WTC11 (cell line): ENCODE measurements around the gene PTPMT1. TPM values are rescaled to one million over a fixed set of nuclear protein-coding genes. Genes with fewer than 3 reads are reported as not detected.
A peak's percentile ranks its signal among the peaks of the same experiment; 100 is the strongest.
"Not testable (repeated sequence)": the region's sequence is repeated elsewhere in the genome, so short reads cannot be mapped to it uniquely, and the experiment has no call there.

ENCODE experiments used
- ATAC-seq: fragments of 200-7000 bp; cut with Tn5 transposase; 2 replicates; pipeline ENCODE4 v1.10.0; 2021; ENCODE audit warnings: mild to moderate bottlenecking, moderate library complexity
- CTCF ChIA-PET: fragments of 300-600 bp; sonication (Branson Sonifier 250); formaldehyde crosslinking; loops from one replicate; lab custom pipeline; 2021; ENCODE audit warnings: antibody characterized with exemption; lab: Charles Lee
- POLR2A ChIA-PET: fragments of 350-600 bp; sonication (Branson Sonifier 250); formaldehyde crosslinking; loops from one replicate; lab custom pipeline; 2021; ENCODE audit warnings: antibody characterized with exemption; lab: Charles Lee
- DNase-seq: peaks from one replicate; pipeline ENCODE4 v3.0.0; 2021; ENCODE audit warnings: low spot score
- H3K27ac Mint-ChIP-seq: 2 replicates; pipeline ENCODE4 v1.8.0; 2021; ENCODE audit warnings: mixed read lengths
- H3K27me3 Mint-ChIP-seq: 2 replicates; pipeline ENCODE4 v1.8.0; 2021; ENCODE audit warnings: low read depth, mild to moderate bottlenecking, moderate library complexity, mixed read lengths
- H3K36me3 Mint-ChIP-seq: 2 replicates; pipeline ENCODE4 v1.8.0; 2021; ENCODE audit warnings: mixed read lengths
- H3K4me1 Mint-ChIP-seq: 2 replicates; pipeline ENCODE4 v1.8.0; 2022; ENCODE audit warnings: mixed read lengths
- H3K4me3 Mint-ChIP-seq: 2 replicates; pipeline ENCODE4 v1.8.0; 2021; ENCODE audit warnings: mild to moderate bottlenecking, moderate library complexity, mixed read lengths
- H3K9me3 Mint-ChIP-seq: 2 replicates; pipeline ENCODE4 v1.8.0; 2021; ENCODE audit warnings: mixed read lengths
- ARID4B ChIP-seq: sonication (generic); formaldehyde crosslinking; IDR thresholded peaks from 2 replicates; pipeline ENCODE4 v1.8.0; 2023; ENCODE audit warnings: missing genetic modification reagents, mild to moderate bottlenecking, borderline replicate concordance
- ESRRA ChIP-seq: sonication (generic); formaldehyde crosslinking; IDR thresholded peaks from 2 replicates; pipeline ENCODE4 v1.8.1; 2022; ENCODE audit warnings: mild to moderate bottlenecking, missing genetic modification reagents, borderline replicate concordance
- FOXJ3 ChIP-seq: sonication (generic); formaldehyde crosslinking; IDR thresholded peaks from 2 replicates; pipeline ENCODE4 v1.9.0; 2021; ENCODE audit warnings: missing genetic modification reagents, mild to moderate bottlenecking, borderline replicate concordance
- GABPB1 ChIP-seq: sonication (generic); formaldehyde crosslinking; IDR thresholded peaks from 2 replicates; pipeline ENCODE4 v1.8.1; 2023; ENCODE audit warnings: mild to moderate bottlenecking, missing genetic modification reagents
- IRF1 ChIP-seq: sonication (generic); formaldehyde crosslinking; IDR thresholded peaks from 2 replicates; pipeline ENCODE4 v1.8.0; 2023; ENCODE audit warnings: missing genetic modification reagents
- JUN ChIP-seq: sonication (generic); formaldehyde crosslinking; IDR thresholded peaks from 2 replicates; pipeline ENCODE4 v1.8.0; 2023; ENCODE audit warnings: mild to moderate bottlenecking, missing genetic modification reagents
- NR3C1 ChIP-seq: sonication (generic); formaldehyde crosslinking; conservative IDR thresholded peaks from 2 replicates; pipeline ENCODE4 v1.8.1; 2023; ENCODE audit warnings: low read depth, mild to moderate bottlenecking, missing genetic modification reagents
- OVOL2 ChIP-seq: fragments of 250-450 bp; sonication (Bioruptor Pico); IDR thresholded peaks from 2 replicates; pipeline ENCODE4 v1.9.0; 2021; ENCODE audit warnings: mild to moderate bottlenecking, borderline replicate concordance
- RORB ChIP-seq: fragments of 250-450 bp; sonication (Bioruptor Pico); IDR thresholded peaks from 2 replicates; pipeline ENCODE4 v1.9.0; 2021; ENCODE audit warnings: mild to moderate bottlenecking
- ZNF219 ChIP-seq: sonication (generic); formaldehyde crosslinking; IDR thresholded peaks from 2 replicates; pipeline ENCODE4 v1.8.0; 2023; ENCODE audit warnings: missing genetic modification reagents, mild to moderate bottlenecking, borderline replicate concordance
- ZNF232 ChIP-seq: sonication (generic); formaldehyde crosslinking; IDR thresholded peaks from 2 replicates; pipeline ENCODE4 v1.8.0; 2022; ENCODE audit warnings: mild to moderate bottlenecking, missing genetic modification reagents
- ZNF263 ChIP-seq: sonication (generic); formaldehyde crosslinking; IDR thresholded peaks from 2 replicates; pipeline ENCODE4 v1.8.1; 2022; ENCODE audit warnings: low read depth, mild to moderate bottlenecking, moderate library complexity, missing genetic modification reagents
- ZSCAN18 ChIP-seq: fragments of 250-450 bp; sonication (Bioruptor Pico); IDR thresholded peaks from 2 replicates; pipeline ENCODE4 v2.1.2; 2022; ENCODE audit warnings: mild to moderate bottlenecking, moderate library complexity
- total RNA-seq: library from RNA; stranded (reverse); gene quantifications from 3 replicates; pipeline ENCODE4 v1.2.3, GENCODE V29; 2021

PTPMT1 gene
- total RNA-seq, 1 experiment from 2014 or later = 49.5 TPM

- TF ChIP-seq ZSCAN18 = no peak
- TF ChIP-seq IRF1 (CRISPR knock-in tag) = no peak
- TF ChIP-seq ESRRA (CRISPR knock-in tag) = no peak
- no peak for TF ChIP-seq JUN (CRISPR knock-in tag)
- no peak for TF ChIP-seq ARID4B (CRISPR knock-in tag)
- no peak for TF ChIP-seq ZNF232 (CRISPR knock-in tag)
These were observed 41.7 kb upstream of the PTPMT1 start (continued) for GRCh38 chr11:47523490-47524225.

GRCh38 chr11:47524291-47524874 lies 41.0 kb upstream of the PTPMT1 start:
- TF ChIP-seq ZNF263 (CRISPR knock-in tag) (no peak), RORB (no peak), ESRRA (CRISPR knock-in tag) (no peak), GABPB1 (CRISPR knock-in tag) (no peak), ZNF219 (no peak), OVOL2 (CRISPR knock-in tag) (no peak), NR3C1 (no peak), FOXJ3 (no peak)
- peak overlapping the region; percentile 4; the same call in 1 of the 2 replicates for H3K4me3 Mint-ChIP-seq
- peak; percentile 51 for ATAC-seq
- H3K27ac Mint-ChIP-seq = peak overlapping the region; percentile 88
- CTCF ChIA-PET = interaction anchor here (0.8 to 2.4 kb wide), 2 partner anchors 29 to 113 kb away, joined by 5 read pairs; no protein-coding TSS in a partner anchor
- H3K36me3 Mint-ChIP-seq = peaks cover 2% of the 10 kb centered on the region; the same call in 1 of the 2 replicates
- peaks cover 48% of the 10 kb centered on the region for H3K4me1 Mint-ChIP-seq
- no peak for DNase-seq
- no peaks in the 10 kb centered on the region for H3K9me3 Mint-ChIP-seq
- POLR2A ChIA-PET = interaction anchor here (0.6 kb wide), 1 partner anchor 38 kb away, joined by 3 read pairs; no protein-coding TSS in a partner anchor
- H3K27me3 Mint-ChIP-seq = no peaks in the 10 kb centered on the region

GRCh38 chr11:47526032-47526431 lies 39.4 kb upstream of the PTPMT1 start:
- not testable (repeated sequence) for DNase-seq, ATAC-seq, H3K27me3 Mint-ChIP-seq, H3K36me3 Mint-ChIP-seq, H3K4me3 Mint-ChIP-seq, H3K9me3 Mint-ChIP-seq
- H3K27ac Mint-ChIP-seq = peak overlapping the region; percentile 95
- POLR2A ChIA-PET = interaction anchor here (0.6 to 0.7 kb wide), 2 partner anchors 26 to 40 kb away, joined by 3 to 4 read pairs; no protein-coding TSS in a partner anchor
- H3K4me1 Mint-ChIP-seq = peaks cover 41% of the 10 kb centered on the region
- CTCF ChIA-PET = interaction anchor here (1.3 to 2.4 kb wide), 2 partner anchors 9 to 114 kb away, joined by 3 to 5 read pairs; no protein-coding TSS in a partner anchor
